Measurements from ENCODE around the gene IPP.
"Not testable (repeated sequence)": the region's sequence is repeated elsewhere in the genome, so short reads cannot be mapped to it uniquely, and the experiment has no call there.

IPP gene

DNA sequence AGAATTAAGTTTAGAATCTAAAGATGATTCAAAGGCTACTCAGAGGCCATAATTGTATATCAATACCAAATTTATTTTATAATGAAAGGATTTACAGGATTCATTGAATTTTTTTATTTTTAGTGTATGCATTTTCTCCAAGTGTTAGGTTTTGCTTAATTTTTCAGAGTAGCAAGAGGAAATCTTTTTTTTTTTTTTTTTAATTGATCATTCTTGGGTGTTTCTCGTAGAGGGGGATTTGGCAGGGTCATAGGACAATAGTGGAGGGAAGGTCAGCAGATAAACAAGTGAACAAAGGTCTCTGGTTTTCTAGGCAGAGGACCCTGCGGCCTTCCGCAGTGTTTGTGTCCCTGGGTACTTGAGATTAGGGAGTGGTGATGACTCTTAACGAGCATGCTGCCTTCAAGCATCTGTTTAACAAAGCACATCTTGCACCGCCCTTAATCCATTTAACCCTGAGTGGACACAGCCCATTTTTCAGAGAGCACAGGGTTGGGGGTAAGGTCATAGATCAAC, 10.8 kb downstream of the IPP start:
- DNase-seq (ENCODE audit: low read depth) = not testable (repeated sequence)

GRCh38 chr1:45739137-45739536, 11.3 kb downstream of the IPP start:
- no peak for DNase-seq (ENCODE audit: low read depth)

GRCh38 chr1:45730780-45731319, 19.6 kb downstream of the IPP start:
- no peak for DNase-seq (ENCODE audit: low read depth)

DNA sequence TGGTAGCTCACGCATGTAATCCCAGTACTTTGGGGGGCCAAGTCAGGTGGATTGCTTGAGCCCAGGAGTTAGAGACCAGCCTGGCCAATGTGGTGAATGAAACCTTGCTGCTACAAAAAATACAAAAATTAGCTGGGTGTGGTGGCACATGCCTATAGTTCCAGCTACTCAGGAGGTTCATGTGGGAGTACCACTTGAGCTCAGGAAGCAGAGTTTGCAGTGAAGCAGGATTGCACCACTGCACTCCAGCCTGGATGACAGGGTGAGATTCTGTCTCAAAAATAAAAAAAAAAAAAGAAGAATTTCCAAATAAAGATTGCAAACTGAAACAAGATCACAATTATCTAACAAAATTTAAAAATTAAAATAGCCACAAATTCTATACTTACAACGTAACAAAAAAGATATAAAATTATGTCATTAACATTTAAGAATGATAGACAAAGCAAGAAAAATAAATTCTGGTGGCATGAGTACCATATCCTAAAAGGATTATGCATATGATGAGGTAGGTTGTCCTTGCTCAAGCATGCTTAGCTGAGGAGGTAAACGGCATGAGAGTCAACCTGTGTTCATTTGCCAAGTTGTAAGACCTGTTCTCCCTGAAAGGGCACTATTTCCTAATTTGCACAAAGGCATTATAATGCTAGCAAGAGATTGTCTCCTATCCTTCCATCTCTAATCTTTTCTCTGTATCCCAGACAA, 20.2 kb downstream of the IPP start:
- no peak for DNase-seq (ENCODE audit: low read depth)

GRCh38 chr1:45726007-45726406, 24.4 kb downstream of the IPP start:
- not testable (repeated sequence) for DNase-seq (ENCODE audit: low read depth)

DNA sequence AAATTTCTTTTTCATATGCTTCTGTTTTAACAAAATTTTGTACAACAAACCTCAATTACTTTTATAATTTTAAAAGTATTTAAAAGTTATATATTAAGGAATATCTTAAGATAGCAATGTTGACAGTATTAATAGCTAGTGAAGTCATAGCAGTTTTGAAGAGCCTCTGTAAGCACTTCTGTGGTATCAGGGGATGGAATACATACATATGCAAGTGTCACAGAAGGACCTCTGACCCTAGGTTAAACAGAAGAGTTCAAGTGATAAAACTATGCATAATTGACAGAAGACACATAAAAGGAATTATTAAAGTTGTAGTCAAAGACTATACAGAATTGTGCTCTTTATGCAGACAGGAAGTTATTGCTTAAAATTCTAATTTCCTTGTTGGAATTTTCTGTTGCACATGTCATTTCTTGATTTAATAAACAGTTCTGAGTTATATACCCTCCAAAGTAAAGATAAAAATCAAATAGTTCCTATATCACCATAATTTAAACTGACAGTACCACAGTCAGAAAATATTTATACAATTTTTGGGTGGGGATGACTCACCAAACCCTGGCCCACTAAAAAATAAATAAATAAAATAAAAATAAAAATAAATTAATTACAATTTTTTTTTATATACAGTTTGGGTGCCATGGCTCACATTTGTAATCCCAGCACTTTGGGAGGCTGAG, 27.1 kb downstream of the IPP start:
- no peak for DNase-seq (ENCODE audit: low read depth)

- DNase-seq (ENCODE audit: low read depth) = no peak
These were observed 27.6 kb downstream of the IPP start for GRCh38 chr1:45722809-45723208.

- no peak for DNase-seq (ENCODE audit: low read depth)
These were observed 29.2 kb downstream of the IPP start for GRCh38 chr1:45721207-45721606.

DNA sequence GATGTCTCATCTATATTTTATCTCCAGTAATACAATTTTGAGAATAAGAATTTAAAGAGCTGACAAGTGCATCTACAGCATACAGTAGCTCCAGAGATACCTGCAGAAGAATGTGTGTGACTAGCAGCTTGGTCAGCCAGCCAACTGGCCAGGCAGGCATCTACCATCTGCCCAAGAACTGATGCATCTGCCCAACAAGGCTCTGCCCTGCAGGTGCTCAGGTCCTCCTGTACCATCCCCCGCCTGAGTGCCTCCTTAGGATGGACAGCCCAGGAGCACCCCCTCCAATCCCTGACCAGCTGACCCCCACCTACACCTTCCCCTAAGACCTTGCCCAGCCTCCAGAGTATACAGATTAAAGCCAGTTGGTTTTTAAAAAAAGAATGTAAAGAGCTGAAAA, 32.2 kb downstream of the IPP start:
- no peak for DNase-seq (ENCODE audit: low read depth)

DNA sequence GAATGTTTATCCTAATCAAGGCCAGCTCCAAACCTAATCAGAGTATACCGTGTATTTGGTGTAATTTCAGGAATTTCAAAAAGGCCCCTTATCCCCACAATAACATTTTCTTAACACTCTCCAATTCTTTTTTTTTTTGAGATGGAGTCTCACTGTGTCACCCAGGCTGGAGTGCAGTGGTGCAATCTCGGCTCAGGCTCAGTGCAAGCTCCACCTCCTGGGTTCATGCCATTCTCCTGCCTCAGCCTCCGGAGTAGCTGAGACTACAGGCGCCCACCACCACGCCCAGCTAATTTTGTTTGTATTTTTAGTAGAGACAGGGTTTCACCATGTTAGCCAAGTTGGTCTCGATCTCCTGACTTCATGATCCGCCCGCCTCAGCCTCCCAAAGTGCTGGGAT, 33.1 kb downstream of the IPP start:
- not testable (repeated sequence) for DNase-seq (ENCODE audit: low read depth)

- no peak for DNase-seq (ENCODE audit: low read depth)
These were observed 33.8 kb downstream of the IPP start for GRCh38 chr1:45716700-45717099.

GRCh38 chr1:45713711-45714110, 36.7 kb downstream of the IPP start:
- no peak for DNase-seq (ENCODE audit: low read depth)

DNA sequence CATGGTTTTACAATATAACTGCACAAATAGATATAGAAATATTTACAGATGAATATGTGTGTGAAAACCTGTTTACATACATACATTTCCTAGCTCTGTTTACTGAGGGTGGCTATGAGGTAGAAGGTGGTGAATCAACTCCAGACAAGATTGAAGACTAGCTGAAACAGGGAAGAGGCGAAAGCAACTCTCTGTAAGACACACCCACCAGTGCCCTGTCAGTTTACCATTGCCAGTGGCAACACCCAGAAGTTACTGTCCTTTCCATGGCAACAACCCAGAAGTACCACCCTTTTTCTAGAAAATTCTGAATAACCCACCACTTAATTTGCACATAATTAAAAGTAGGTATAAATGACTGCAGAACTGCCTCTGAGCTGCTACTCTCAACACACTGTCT, 45.8 kb downstream of the IPP start:
- DNase-seq (ENCODE audit: low read depth) = no peak

GRCh38 chr1:45694823-45695222, 55.6 kb downstream of the IPP start:
- DNase-seq (ENCODE audit: low read depth) = no peak

GRCh38 chr1:45693811-45694210, 56.6 kb downstream of the IPP start:
- DNase-seq (ENCODE audit: low read depth) = not testable (repeated sequence)

GRCh38 chr1:45687754-45688740, 62.4 kb downstream of the IPP start, which contains the start of gene TMEM69:
TSS of gene TMEM69 (plus strand) at chr1:45688181. CDS start at chr1:45691069, 2,888 bp downstream.
- peak; percentile 79 for DNase-seq (ENCODE audit: low read depth)

DNA sequence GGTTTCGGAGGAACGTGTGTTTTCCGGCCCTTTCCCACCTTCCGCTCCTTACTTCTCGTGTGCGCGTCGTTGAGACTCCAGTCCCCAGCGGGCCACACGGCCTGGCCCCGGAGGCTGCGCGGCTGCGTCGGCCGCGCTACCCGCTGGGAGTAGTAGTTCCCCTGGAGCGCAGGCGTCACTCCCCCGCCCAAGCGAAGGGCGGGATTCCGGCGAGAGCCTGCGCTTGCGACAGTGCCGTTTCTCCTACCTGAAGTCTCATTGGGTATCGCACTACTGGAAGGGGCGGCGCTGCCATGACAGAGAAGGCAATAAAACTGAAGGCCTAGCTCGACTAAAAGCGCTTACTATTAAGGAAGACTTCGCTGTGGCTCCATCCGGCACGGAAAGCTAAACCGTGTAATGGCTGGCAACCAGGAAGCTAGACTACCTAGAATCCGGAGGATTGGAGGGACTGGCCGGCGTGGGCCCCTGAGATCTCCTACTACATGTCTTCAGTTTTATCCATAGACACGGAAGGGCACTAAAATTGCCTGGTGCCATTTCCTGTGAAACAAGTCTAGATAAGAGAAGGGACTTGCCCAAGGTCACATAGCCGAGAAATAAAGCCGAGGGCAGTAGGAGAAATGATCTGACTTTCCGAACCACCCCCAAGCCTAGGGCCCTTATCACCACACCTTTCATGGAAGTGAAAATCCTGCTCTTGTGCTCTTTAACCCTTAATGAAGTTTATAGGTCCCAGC, 63.3 kb downstream of the IPP start:
- peak; percentile 97 for DNase-seq (ENCODE audit: low read depth)

GRCh38 chr1:45686288-45687013, 64.0 kb downstream of the IPP start, which contains the start of gene GPBP1L1:
TSS of gene GPBP1L1 (minus strand) at chr1:45686533. CDS start at chr1:45659087, 27,446 bp downstream.
- peak; percentile 99 for DNase-seq (ENCODE audit: low read depth)

GRCh38 chr1:45686015-45686287, 64.5 kb downstream of the IPP start:
- no peak for DNase-seq (ENCODE audit: low read depth)

DNA sequence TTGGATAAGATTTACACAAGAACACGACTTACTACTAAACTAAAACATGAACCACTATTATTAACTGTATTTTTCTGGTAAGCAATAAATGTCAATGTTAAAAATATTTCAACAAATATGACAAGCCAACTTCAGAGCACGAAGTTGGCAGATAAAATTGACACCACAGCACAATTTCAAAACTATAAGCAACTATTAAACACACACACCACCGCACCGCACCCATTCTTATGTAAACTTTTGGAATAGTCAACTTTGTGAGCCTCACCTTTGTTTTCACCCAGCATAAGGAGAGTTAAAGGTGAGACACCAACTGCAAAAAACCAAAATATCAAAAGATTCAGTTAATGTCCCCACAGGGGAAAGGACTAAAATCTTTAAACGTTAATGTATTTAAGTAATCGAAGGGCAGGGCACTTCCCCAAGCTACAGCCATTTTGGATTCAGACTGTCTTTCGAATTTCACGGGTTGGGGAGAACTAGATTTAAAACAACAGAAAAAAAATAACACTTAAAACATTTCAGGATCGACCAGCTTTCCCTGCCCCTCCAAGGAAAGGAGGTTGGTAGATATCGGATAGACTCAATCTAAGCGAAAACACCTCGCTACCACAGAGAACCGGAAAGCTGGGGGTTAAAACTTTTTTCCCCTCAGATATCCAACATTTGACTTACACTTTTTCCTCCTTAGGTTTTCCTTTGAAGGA, 65.0 kb downstream of the IPP start:
- no peak for DNase-seq (ENCODE audit: low read depth)
